Activated T-cell treated with anti-CD3 and anti-CD28 coated beads for 48 hours (primary cell): Measurements from ENCODE around the gene OR1J2.

Experiments
- DNase-seq: peaks from one replicate; pipeline ENCODE4 v3.0.0-alpha.2; 2020; ENCODE audit warnings: low read depth

Gene OR1J2

DNA sequence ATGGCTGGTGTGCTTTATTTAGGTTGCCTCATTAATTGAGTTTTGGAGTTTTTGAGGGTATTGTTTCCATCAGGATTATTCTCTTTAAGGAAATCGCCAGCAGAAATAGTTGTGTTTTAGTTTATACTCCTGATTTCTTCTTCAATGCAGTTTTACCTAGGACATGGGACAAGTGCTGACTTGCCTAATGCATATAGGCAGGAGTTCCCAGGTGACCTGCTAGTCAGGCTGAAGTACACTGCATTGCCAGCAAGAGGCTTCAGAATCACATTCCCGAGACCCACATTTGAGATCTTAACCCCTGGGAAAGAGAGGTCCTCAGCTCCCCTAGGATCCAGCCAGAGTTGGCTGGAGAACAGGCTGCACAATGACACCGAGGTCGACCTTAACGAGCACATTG is 40.8 kb downstream of the OR1J2 start:
- DNase-seq = no peak

DNA sequence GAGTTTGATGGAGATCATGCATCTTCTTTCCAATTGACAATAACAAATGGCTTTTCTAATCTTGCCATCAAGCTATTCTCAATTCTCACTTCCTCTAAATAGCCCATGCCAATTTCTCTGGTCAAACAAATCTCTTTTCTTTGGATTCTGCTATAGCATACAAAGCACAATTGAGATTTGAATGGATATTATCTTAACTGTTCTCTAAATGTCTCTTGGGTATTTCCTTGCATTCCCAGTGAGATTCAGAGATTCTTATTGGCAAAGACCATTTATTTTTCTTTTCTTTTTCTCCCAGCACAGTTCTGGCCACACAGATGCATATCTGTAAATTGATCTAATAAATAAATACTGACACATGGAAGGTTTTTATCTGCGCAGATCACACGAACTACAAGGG is 42.2 kb downstream of the OR1J2 start, which contains the start of gene OR1N2:
Gene OR1N2, plus strand, starts transcription at position 301 of the 400 bp plus-strand sequence. CDS start 100 bp downstream, outside the sequence.
- DNase-seq = no peak
